NCI-H146 (cell line): Measurements from ENCODE around the gene FERMT1.
"Not testable (repeated sequence)": the region's sequence is repeated elsewhere in the genome, so short reads cannot be mapped to it uniquely, and the experiment has no call there.

Experiments
- DNase-seq: peaks from one replicate; lab custom pipeline; 2025; lab: John Stamatoyannopoulos, UW

The FERMT1 gene

DNA sequence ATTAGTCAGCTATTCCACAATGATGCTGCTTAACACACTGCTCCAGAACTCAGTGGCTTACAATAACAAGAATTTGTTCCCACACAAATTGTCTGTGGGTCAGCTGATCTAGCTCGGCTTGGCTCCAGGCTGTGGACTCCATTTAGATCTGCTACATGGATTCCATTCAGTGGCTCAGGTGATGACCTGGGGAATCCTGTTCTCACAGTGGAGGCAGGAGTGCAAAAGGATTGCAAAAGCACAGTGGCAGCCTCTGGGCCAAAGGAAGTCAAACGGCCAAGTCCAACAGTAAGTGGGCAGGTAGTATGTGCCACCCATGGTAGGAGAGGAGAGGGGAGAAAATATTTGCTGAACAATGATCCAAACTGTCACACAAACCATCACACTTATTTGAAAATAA lies 53.2 kb downstream of the FERMT1 start:
- no peak for DNase-seq

DNA sequence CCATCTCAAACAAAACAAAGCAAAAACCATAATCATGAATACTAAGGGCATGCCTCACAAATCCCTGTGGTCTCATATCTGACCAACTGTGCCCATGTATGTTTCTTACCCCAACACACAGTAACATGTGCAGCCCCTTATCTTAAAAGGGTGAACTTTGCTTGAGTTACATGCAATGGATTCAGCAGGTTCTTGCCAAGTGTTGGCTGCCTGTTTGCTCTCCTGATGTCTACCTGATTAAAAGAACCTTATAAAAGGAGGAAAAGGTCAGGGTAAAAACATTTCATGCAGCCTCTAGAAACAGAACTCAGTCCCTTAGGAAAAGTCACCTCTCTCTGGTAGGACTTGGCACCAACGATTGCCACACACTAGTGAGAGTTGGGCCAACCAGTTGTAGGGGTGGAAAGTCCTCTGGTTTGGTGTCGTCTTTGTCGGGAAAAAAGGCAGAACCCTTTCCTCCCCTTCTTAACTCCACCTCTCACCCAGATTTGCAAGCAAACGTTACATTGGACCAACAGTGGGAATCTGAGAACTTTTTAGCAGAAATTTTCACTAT lies 55.0 kb downstream of the FERMT1 start:
- DNase-seq: no peak

DNA sequence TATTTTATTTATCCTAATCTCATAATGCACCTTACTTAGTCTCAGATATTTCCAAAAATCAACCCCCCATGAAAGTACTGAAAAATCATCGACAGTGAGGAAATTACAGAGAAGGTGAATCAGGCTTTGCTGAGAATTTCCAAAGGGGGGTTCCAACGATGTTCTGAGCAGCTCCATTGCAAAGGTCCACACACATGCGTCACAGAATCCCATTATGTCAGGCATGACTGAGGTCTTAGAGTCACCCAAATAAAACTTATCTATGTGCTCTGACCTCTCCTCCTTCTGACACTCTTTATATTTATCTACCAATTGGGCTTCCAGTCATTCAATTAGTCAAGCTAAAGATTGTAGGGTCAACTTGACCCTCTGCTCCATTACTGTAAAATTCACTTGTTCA lies 56.2 kb downstream of the FERMT1 start:
- DNase-seq: no peak

DNA sequence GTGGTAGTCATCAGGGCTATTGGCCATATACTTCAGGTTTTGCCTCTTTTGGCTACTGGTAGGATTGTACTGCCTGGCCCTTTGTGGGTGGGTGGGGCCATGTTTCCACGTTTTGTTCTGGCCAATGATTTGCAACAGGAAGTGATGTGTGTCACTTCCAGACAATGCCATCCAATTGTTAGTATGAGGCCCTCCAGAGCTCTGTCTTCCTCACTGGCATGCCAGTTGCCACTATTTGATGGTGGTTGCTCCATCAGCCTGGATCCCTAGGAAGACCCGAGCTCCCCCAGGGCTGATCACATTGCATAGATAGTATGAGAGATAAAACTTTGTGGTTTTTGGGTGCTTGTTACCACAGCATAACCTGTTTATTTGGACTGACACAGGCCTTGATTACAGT lies 61.3 kb downstream of the FERMT1 start:
- DNase-seq: no peak

DNA sequence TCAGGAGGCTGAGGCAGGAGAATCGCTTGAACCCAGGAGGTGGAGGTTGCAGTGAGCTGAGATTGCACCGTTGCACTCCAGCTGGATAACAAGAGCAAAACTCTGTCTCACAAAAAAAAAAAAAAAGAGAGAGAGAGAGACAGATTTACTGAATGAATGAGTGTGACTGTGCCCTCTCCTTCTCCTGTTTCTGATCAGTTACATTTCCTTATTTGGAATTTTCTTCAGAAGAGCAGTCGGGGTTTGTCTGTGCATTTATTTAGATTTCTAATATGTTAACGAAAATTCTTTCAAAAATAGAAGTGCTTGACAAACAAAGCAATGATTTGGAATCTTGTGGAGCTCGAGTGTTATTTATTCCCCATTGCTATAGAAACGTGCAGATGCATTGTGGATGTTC lies 62.6 kb downstream of the FERMT1 start:
- DNase-seq: no peak

DNA sequence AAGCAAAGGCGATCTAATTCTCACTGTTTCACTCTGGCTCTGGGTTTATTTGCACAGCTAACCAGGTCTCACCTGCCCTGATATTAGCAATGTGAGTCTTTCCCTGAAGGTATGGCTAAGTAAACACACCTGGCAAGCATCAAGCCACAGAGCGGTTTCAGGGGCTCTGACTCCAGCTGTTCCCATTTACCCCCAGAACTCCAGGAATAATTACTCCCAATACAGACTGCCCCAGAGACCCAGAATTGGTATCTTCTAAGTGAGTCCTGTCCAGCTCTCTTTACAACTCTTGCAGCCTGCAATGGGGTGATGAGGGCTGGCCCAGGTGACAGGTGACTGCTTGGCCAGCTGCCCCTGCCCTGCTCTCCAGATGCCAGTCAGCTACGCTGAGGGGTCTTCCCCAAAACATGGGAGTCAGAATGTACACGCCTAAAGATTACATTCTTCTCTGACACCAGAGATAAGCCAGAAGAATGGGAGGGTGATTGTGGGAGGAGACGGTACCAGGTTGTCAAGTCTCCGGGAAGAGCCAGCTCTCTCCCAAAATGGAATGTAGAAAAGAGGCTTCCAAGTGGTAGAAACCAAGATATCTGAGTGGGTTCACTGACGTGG lies 64.0 kb downstream of the FERMT1 start:
- DNase-seq: peak; percentile 98

DNA sequence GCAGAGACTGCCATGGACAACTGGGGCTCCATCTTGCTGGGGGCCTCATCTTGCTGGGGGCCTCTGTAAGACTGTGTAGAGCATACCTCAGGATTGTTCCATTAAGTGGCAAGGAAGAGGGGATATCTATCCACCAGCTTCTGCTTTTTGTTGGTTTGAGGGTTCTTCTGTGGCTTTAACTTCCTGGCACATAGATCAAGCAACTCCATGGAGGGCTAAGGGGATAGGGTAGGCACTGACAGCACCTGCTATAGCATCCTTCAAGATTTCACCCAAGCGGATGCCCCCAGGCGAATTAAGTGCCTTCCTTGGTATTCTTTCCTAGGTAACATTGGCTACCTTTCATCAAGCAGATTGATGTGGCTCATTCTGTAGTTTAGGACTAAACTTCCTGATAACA lies 65.1 kb downstream of the FERMT1 start:
- no peak for DNase-seq

DNA sequence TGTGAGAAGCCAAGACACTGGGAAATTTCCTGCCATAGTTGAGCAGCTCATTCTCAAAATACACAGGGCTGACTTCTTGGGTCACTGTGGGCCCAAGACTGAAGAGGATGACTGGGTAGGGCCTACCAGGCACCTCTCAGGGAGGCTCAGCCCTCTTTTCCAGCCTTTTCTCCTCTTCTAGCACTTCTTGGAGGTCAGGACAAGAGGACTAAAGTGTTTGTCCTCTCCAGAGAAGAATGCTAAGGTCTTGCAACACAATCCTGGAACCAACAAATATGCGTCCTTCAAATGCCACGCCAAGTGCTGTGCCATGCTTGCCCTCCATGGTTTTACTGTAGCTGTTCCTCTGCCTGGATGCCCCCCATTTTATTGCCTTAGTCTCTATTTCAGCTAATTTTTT lies 65.7 kb downstream of the FERMT1 start:
- DNase-seq: no peak

DNA sequence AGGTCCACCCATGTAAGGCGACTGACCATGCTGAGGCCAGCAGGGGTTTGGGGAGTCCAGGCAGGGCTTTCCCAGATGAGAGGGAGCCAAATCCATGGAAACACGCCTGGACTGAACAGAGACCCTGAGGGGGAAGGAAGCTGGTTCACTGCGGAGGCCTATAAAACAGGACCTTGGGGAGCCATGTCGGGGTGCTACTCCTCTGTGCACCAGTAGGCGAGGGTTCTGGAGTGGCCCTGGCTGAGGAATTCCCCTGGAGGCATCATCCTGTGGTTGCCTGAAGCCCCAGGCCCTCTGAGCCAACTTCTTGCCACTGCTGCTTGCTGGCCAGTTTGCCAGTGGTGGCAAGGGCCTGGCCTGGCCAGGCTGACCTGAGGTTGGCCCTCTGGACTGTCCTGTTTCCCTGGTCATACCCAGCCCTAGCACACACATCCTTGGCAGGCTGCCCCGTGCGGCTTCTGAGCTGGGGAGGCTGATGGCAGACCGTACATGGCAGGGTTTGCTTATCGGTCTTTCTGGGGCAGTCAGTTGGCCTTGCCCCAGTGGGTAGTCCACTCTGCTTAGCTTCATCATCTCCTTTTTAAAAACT lies 66.8 kb downstream of the FERMT1 start:
- no peak for DNase-seq

DNA sequence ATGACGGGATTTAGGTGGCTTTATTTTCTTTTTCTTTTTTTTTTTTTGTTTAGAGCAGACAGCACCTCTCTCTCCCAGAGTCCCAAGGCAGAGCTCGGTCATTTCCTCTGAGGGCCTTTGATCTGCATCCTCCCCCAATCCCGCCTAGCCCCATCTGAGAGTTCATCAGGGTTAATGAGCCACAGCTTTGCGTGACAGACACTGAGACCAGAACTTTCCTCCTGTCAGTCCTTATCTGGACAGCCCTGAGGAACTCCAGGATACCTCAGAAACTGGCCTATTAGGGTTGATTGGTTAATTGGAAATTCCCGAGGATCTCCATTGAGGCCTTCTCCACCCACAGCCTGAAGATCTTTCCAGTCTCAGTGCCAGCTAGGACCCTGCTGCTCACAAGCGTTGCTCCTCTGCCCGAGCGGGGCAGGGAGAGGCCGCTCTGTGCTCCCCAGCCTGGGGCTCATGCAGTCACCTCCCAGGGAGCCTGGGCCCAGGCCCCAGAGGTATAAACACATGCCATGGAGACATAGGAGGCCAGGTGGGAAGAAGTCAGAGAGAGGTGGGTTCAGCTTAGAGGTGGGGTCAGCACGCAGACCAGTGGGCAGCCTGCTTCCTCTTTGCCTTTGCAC lies 67.6 kb downstream of the FERMT1 start:
- DNase-seq: no peak

DNA sequence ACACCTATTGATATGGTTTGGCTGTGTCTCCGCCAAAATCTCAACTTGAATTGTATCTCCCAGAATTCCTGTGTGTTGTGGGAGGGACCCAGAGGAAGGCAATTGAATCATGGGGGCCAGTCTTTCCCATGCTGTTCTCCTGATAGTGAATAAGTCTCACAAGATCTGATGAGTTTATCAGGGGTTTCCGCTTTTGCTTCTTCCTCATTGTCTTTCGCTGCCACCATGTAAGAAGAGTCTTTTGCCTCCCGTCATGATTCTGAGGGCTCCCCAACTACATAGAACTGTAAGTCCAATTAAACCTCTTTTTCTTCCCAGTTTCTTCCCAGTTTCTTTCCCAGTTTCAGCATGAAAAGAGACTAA lies 68.2 kb downstream of the FERMT1 start:
- DNase-seq: not testable (repeated sequence)

DNA sequence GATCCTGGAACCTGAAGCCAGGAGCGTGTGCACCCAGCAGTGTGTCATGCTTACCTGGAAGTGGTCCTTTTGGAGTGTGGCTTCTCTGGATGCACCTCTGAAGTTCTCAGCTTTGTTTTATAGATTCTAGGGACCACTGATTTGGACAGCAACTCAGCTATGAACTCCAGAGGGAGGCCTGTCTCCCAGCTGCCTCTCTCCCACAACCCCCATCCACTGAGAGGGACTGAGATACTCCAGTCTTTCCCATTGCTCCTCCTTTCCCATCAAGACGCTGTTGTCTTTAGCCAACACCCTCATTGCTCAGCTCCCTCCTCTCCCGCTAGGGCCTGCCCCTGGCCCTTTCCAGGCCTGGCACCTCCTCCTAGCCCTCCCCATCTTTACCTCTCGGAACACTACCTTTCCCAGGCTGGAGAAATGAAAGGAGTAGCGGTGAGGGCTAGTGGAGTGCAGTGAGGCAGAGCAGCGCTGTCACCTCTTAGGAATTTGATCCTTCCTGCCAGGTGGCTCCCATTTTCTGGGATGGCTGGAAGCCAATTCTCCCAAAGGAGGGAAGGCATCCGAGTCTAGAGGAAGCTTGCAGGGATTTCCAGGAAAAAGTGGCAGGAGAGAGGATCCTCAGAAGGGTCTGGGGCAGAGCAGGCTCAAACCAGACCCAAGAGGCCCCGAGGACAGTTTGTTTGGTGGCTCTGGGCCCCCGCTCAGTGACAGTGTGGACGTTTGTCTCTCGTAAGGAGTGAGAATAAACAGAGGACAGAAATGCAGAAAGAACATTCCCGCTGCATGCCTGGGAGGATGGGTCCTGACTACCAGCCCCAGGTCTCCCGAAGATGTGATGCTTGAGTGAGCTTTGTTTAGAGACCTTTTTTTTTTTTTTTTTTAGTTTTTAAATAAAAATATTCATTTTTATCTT lies 68.8 kb downstream of the FERMT1 start, which contains the start of gene LRRN4:
LRRN4 (minus strand) TSS at position 285 of the 913 bp plus-strand sequence. CDS start 1,261 bp downstream, outside the sequence.
- peak; percentile 80 for DNase-seq

DNA sequence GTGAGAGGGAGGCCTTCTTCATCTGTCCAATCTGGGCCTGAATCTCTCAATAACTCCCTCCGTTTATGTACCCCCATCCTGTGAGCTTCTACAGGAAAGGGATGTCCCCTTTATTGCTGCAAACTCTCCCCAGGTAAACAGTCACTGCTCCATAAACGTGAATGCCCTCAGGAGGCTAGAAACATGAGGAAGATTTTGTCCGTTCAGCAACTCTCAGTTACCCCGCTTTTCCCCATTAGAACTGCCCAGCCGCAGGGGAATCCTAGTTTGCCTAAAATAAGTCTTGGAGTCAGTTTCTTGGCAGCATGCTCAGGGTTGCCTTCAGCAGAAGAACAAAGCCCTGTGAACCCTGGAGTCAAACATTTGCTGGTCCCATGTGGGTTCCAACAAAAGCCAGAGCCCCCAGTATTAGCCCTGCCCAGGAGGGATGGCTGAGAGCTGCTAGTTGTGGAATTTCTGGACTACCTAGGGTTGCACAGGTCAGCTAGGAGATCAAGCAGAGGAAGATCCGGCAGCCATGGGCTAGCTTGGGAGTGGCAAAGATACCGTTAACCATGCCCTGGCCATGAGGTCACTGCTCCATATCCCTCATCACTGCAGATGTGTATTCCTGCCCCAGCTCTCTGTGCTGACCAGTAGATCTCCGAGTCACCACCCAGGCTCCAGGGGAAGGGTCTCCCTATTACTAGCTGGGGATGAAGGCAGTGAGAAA lies 69.6 kb downstream of the FERMT1 start:
- DNase-seq: no peak

DNA sequence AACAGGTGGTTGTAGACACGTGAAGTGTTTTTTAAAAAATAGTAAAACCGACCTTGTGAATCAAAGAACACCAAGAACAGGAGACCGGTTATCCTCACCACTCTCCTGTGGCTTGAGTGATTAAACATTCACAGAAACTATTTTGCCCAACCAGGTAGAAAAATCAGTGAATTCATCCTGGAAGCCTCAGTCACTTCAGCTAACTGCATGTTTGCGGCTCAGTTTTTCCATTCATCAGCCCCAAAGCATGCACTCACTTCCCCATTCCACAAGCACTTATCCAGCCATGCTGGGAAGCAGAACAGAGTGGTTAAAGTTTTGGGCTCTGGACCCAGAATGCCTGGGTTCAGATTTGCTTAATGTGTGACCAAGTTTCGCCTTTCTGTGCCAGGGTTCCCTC lies 71.3 kb downstream of the FERMT1 start:
- no peak for DNase-seq

DNA sequence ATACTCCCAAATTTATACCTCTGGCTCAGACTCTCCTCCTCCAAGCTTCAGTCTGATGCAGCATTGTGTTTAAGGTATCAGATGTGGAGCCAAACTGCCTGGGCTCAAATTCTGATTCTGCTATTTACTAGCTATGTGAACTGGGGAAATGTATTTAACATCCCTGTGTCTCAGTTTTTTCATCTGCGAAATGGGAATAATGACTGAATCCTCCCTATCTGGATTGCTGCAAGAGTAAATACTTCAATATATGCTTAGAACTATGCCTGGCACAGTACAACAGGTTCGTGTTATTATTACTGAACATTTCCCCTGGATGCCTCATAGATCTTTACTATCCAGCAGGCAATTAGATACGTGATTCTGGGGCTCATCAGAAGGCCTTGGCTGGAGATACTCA lies 74.4 kb downstream of the FERMT1 start:
- DNase-seq: no peak

DNA sequence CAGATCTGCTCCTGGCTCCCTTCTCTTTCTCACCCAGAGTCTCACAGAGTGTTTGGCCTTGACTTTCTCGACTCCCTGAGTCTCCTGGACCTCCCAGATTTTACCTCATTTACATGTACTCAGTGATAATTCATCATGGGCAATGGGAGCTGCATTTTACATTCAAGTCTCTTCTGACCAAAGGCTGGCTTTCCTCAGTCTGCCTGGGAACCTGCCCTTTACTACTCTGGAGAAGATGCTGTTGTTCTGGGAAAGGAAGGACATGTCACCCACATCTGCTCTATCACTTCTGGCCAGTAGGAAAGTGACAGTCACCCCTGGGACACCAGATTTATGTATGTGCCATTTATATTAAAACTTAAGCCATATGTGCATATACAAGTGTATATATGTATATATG lies 76.4 kb downstream of the FERMT1 start:
- DNase-seq: no peak

DNA sequence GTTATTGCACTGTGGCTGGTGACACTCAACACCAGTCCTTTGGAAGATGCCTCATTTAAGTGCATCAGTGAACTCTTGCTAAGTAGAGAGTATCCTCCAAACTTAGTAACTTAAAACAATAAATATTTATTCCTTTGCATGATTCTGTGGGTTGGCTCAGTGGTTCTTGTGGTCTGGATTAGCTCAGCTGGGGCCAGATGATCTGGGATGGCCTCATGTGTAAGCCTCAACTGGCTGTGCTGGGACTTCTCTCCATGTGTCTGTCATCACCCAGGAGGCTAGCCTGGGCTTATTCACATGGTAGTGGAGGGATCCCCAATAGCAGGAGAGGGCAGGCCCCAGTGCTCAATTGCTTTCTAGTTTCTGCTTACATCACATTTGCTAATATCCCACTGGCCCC lies 77.3 kb downstream of the FERMT1 start:
- DNase-seq: no peak

DNA sequence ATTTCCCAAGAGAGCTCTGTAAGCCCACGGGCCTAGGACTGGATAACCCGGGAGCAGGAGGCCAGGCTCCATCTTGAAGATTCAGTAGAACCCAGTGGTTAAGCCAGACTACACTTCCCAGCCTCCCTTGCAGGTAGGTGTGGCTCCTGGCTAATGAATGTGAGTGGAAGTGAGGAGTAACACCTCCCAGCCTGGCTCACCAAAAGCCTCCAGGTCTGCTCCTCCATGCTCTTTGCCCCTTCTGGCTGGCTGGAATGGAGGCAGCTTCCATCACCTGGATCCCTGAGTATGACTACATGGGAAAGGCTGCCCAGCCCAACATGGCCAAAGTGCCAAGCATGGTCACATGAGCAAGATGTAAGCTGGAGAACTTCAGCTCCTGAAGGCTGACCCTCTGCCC lies 78.7 kb downstream of the FERMT1 start:
- DNase-seq: no peak

DNA sequence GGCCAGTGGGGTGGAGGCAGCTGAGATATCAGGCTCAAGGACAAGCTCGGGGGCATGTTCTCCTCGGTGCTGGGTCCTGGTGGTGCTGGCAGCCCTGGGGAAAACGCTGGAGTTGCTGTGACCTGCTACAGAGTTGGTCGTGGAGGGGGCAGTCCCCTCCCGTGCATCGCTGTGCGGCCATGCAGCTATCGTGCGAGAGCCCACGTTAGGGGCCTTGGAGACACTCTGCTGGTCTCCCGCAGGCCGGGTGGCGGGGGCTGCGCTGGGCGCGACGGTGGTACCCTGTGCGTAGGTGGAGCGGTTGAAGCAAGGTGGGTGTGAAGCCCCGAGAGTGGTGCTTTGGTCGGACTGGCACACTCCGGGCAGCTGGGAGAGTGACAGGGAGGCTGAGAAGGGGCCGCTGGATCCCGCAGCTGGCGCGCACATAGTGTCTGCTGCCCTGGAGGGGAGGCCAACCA lies 81.0 kb downstream of the FERMT1 start:
- DNase-seq: no peak

DNA sequence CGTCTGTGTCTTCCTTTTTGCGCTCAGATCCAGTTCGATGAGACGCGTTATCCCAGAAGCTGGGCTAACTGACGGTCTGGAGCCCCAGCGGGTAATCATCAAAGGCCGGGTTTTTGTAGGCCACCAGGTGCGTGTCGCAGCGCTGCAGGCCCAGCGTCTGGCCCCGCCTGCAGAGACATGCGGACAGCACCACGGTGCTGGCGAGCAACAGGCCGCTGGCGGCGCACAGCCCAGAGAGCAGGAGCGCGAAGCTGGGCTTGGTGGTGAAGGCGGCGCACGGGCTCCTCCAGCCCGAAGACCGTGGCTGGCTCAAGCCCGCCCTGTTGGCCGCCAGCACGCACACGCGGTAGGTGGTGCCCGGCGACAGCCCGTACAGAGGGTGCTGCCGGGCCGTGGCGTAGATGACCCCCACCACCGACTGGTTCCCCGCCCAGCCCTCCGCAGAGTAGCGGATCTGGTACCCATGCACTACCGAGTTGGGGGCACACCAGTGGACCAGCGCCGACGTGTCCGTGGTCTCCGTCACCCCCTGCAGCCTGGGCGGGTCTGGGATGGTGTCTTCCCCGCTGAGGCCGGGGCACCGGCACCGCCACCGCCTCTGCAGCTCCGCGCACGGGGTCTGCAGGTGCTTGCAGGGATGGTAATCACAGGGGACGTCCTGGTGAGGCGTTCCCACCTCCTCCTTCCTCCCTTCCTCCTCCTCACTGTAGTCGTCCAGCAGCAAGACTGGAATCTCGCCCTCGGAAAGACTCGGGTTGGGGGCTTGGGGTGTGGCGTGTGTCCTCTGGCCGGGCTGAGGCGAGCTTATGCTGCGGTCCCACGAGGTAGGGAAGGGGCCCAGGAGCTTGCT lies 81.6 kb downstream of the FERMT1 start:
- DNase-seq: no peak

DNA sequence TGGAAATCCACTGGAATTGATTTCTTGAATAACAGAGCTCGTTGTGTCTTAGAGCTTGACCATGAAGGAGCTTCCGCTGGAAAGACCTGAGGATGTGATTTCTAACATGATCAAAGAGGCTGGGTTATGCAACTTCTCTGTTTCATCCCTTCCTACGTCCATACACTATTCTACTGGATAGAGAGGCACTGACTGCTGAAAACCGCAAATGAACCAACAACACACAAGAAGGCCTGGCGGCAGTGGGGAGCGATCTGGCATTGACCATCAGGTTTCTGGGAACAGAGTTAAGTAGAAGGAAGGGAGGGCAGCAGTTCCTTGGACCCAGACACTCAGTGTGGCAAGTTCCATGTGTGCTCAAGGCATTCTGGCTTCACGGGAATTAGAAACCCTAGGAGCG lies 82.3 kb downstream of the FERMT1 start:
- no peak for DNase-seq
